Left ventricle myocardium superior (tissue), 1 donor: Measurements from ENCODE around the gene SLC39A11. TPM values are rescaled to one million over a fixed set of nuclear protein-coding genes. Genes with fewer than 3 reads are reported as not detected.
"Not testable (repeated sequence)": the region's sequence is repeated elsewhere in the genome, so short reads cannot be mapped to it uniquely, and the experiment has no call there.

ENCODE experiments used
- ATAC-seq: fragments of 200-7000 bp; cut with Tn5 transposase; one replicate; pipeline ENCODE4 v1.9.1; 2020; ENCODE audit warnings: mild to moderate bottlenecking, moderate library complexity
- DNase-seq: peaks from one replicate; pipeline ENCODE4 v3.0.0-alpha.2; 2020
- intact Hi-C: fragments of 100-400 bp; cut with micrococcal nuclease; formaldehyde crosslinking; loops from one replicate; pipeline ENCODE4 v1.11.0; 2022
- total RNA-seq: library from RNA; stranded (reverse); fragmentation: NEBNext Ultra II Directional; extraction: Animal tissue kit (Norgen Biotek cat#: 25700); gene quantifications from one replicate; pipeline ENCODE4 v1.2.1, GENCODE V29; 2021
- donor health status: DM: no; HTN: yes; CAD: no; lungs with severe emphysema.

The SLC39A11 gene
- total RNA-seq, 1 donor from 2014 or later, result 5.4 TPM

GRCh38 chr17:73088561-73088960 lies 3.9 kb downstream of the SLC39A11 start:
- DNase-seq (no peak), ATAC-seq (no peak)
- intact Hi-C loops, result no loop called here

- intact Hi-C loops, result no loop called here
- DNase-seq, result no peak
- no peak for ATAC-seq
Measured at GRCh38 chr17:73083432-73083831, 9.1 kb downstream of the SLC39A11 start.

GRCh38 chr17:73074566-73074965 lies 17.9 kb downstream of the SLC39A11 start:
- no peak for DNase-seq
- intact Hi-C loops, result no loop called here
- peak; percentile 77 for ATAC-seq

GRCh38 chr17:73072219-73072962 lies 20.1 kb downstream of the SLC39A11 start:
- no peak for ATAC-seq
- intact Hi-C loops, result no loop called here
- no peak for DNase-seq

- DNase-seq (no peak), ATAC-seq (peak; percentile 46)
- intact Hi-C loops, result no loop called here
Measured at GRCh38 chr17:73071066-73071999, 21.2 kb downstream of the SLC39A11 start.

- intact Hi-C loops, result no loop called here
- no peak for DNase-seq
Measured at GRCh38 chr17:73069841-73070240, 22.6 kb downstream of the SLC39A11 start.

GRCh38 chr17:73069164-73069770 lies 23.2 kb downstream of the SLC39A11 start:
- intact Hi-C loops, result no loop called here
- no peak for DNase-seq
- ATAC-seq, result no peak

More at GRCh38 chr17:73069841-73070240, 22.6 kb downstream of the SLC39A11 start:
- no peak for ATAC-seq

GRCh38 chr17:73068322-73069153 lies 23.9 kb downstream of the SLC39A11 start:
- DNase-seq (no peak), ATAC-seq (no peak)
- intact Hi-C loops, result no loop called here

- DNase-seq, intact Hi-C loops: not testable (repeated sequence)
- peak; percentile 40 for ATAC-seq
Measured at GRCh38 chr17:73067699-73068098, 24.8 kb downstream of the SLC39A11 start.

GRCh38 chr17:73067075-73067474 lies 25.4 kb downstream of the SLC39A11 start:
- ATAC-seq, result no peak
- no peak for DNase-seq
- intact Hi-C loops, result no loop called here

GRCh38 chr17:73066148-73066884 lies 26.2 kb downstream of the SLC39A11 start:
- ATAC-seq (no peak), DNase-seq (no peak)
- intact Hi-C loops, result no loop called here

- no peak for DNase-seq
- ATAC-seq, result no peak
- intact Hi-C loops, result no loop called here
Measured at GRCh38 chr17:73065376-73065775, 27.1 kb downstream of the SLC39A11 start.

GRCh38 chr17:73064084-73064938 lies 28.2 kb downstream of the SLC39A11 start:
- DNase-seq, result no peak
- intact Hi-C loops, result no loop called here
- peak; percentile 37 for ATAC-seq

- intact Hi-C loops, result no loop called here
- no peak for DNase-seq
- no peak for ATAC-seq
Measured at GRCh38 chr17:73062726-73063125, 29.8 kb downstream of the SLC39A11 start.

GRCh38 chr17:73061161-73061560 lies 31.3 kb downstream of the SLC39A11 start:
- DNase-seq (no peak), ATAC-seq (no peak)
- intact Hi-C loops, result no loop called here

GRCh38 chr17:73060721-73061120 lies 31.8 kb downstream of the SLC39A11 start:
- ATAC-seq (no peak), DNase-seq (no peak)
- intact Hi-C loops, result no loop called here

GRCh38 chr17:73059713-73060112 lies 32.8 kb downstream of the SLC39A11 start:
- intact Hi-C loops, ATAC-seq, DNase-seq: not testable (repeated sequence)
